HepG2 (cell line): Measurements from ENCODE around the gene NDUFS7. TPM values are rescaled to one million over a fixed set of nuclear protein-coding genes. Genes with fewer than 3 reads are reported as not detected.
A peak's percentile ranks its signal among the peaks of the same experiment; 100 is the strongest.

Experiments used
- EHMT2 ChIP-seq: fragments of 200-600 bp; sonication (generic); IDR thresholded peaks from 2 replicates; pipeline ENCODE4 v1.7.0; 2017; ENCODE audit warnings: antibody characterized with exemption, low read depth, low read length, borderline replicate concordance
- GMEB2 ChIP-seq: IDR thresholded peaks from 2 replicates; pipeline ENCODE4 v1.6.1; 2016; ENCODE audit warnings: missing biosample characterization, missing genetic modification reagents, low read depth
- KDM2A ChIP-seq: sonication (generic); formaldehyde crosslinking; IDR thresholded peaks from 2 replicates; pipeline ENCODE4 v1.4.0; 2020; ENCODE audit warnings: low read depth, missing genetic modification reagents, borderline replicate concordance
- NFATC3 ChIP-seq: sonication (generic); formaldehyde crosslinking; IDR thresholded peaks from 2 replicates; pipeline ENCODE4 v1.5.1; 2020; ENCODE audit warnings: mild to moderate bottlenecking, missing genetic modification reagents
- NR2F1 ChIP-seq, 2 experiments: fragments of 450-650 bp in 1 of 2; formaldehyde crosslinking in 1 of 2; IDR thresholded peaks; 2 replicates each; pipeline versions ENCODE4 v1.5.0 to v1.6.1; 2016 to 2020; ENCODE audit warnings: mild to moderate bottlenecking in 1 of 2, missing compliant biosample characterization in 1 of 2, missing genetic modification reagents in 1 of 2, moderate library complexity in 1 of 2
- PRMT3 ChIP-seq: sonication (generic); formaldehyde crosslinking; IDR thresholded peaks from 2 replicates; pipeline ENCODE4 v1.8.1; 2022; ENCODE audit warnings: low read depth, mild to moderate bottlenecking, moderate library complexity, missing genetic modification reagents, borderline replicate concordance
- SAP130 ChIP-seq: IDR thresholded peaks from 2 replicates; pipeline ENCODE4 v1.6.1; 2016; ENCODE audit warnings: low read depth
- SMAD3 ChIP-seq: sonication (generic); formaldehyde crosslinking; IDR thresholded peaks from 2 replicates; pipeline ENCODE4 v1.4.0; 2020; ENCODE audit warnings: missing genetic modification reagents
- STAG1 ChIP-seq: sonication (generic); formaldehyde crosslinking; IDR thresholded peaks from 2 replicates; pipeline ENCODE4 v1.4.0; 2020; ENCODE audit warnings: missing genetic modification reagents
- TFDP1 ChIP-seq: IDR thresholded peaks from 2 replicates; pipeline ENCODE4 v1.6.1; 2016; ENCODE audit warnings: missing compliant biosample characterization, missing genetic modification reagents, borderline replicate concordance
- THAP7 ChIP-seq: sonication (generic); formaldehyde crosslinking; IDR thresholded peaks from 2 replicates; pipeline ENCODE4 v1.8.1; 2023; ENCODE audit warnings: mild to moderate bottlenecking, missing genetic modification reagents
- ZHX1 ChIP-seq: sonication (generic); formaldehyde crosslinking; IDR thresholded peaks from 2 replicates; pipeline ENCODE4 v1.8.1; 2022; ENCODE audit warnings: low read depth, mild to moderate bottlenecking, missing genetic modification reagents
- ZMYM2 ChIP-seq: sonication (generic); formaldehyde crosslinking; IDR thresholded peaks from 2 replicates; pipeline ENCODE4 v1.8.0; 2022; ENCODE audit warnings: mild to moderate bottlenecking, missing genetic modification reagents
- ZNF234 ChIP-seq: sonication (generic); formaldehyde crosslinking; conservative IDR thresholded peaks from 2 replicates; pipeline ENCODE4 v1.5.1; 2020; ENCODE audit warnings: mild to moderate bottlenecking, missing genetic modification reagents
- ZNF34 ChIP-seq: sonication (generic); formaldehyde crosslinking; IDR thresholded peaks from 2 replicates; pipeline ENCODE4 v1.4.0; 2020; ENCODE audit warnings: mild to moderate bottlenecking, missing genetic modification reagents, borderline replicate concordance
- ZNF512 ChIP-seq: sonication (generic); formaldehyde crosslinking; IDR thresholded peaks from 2 replicates; pipeline ENCODE4 v1.4.0; 2020; ENCODE audit warnings: mild to moderate bottlenecking, missing genetic modification reagents
- ZNF619 ChIP-seq: sonication (generic); formaldehyde crosslinking; IDR thresholded peaks from 2 replicates; pipeline ENCODE4 v1.4.0; 2020; ENCODE audit warnings: mild to moderate bottlenecking, missing genetic modification reagents
- ZSCAN5A ChIP-seq: sonication (generic); formaldehyde crosslinking; IDR thresholded peaks from 2 replicates; pipeline ENCODE4 v1.8.0; 2022; ENCODE audit warnings: mild to moderate bottlenecking, missing genetic modification reagents, borderline replicate concordance
- polyA plus RNA-seq, 8 experiments: library from polyadenylated mRNA; depleted of rRNA in 3 of 8; stranded (reverse) in 7 of 8; unstranded in 1 of 8; fragments of >200 nt; fragmentation: Illumina TruSeq in 4 of 8; extraction: Trizol in 4 of 8; gene quantifications; 2 replicates each; pipeline versions ENCODE4 v1.2.1 to v1.2.3, GENCODE V29; 2011 to 2016; ENCODE audit warnings: low read depth in 4 of 8, missing spikeins in 1 of 8, mixed read lengths in 1 of 8; ENCODE audit not compliant: insufficient read depth in 1 of 8
- total RNA-seq, 5 experiments: library from RNA; depleted of rRNA; stranded (reverse); fragments of >200 nt; fragmentation: Illumina TruSeq; extraction: Trizol; gene quantifications; 2 replicates each; pipeline ENCODE4 v1.2.3, GENCODE V29; 2016; ENCODE audit warnings: low read depth in 1 of 5

NDUFS7 gene
- total and polyA plus RNA-seq, 2 of the 13 experiments (the other 11 are each of a cell fraction or from before 2014, with no cell fraction given): 34.3 to 66.9 TPM

- TF ChIP-seq THAP7 (CRISPR knock-in tag): no peak
- no peak for TF ChIP-seq ZSCAN5A
- no peak for TF ChIP-seq EHMT2
- TF ChIP-seq ZNF34 (CRISPR knock-in tag): no peak
- peak; percentile 46; the same call in 1 of the 2 replicates for TF ChIP-seq ZHX1 (CRISPR knock-in tag)
- no peak for TF ChIP-seq ZNF512 (CRISPR knock-in tag)
- TF ChIP-seq ZNF619: no peak
- no peak for TF ChIP-seq TFDP1 (CRISPR knock-in tag)
- TF ChIP-seq SAP130 (CRISPR knock-in tag): no peak
- TF ChIP-seq STAG1 (CRISPR knock-in tag): no peak
- 0 out of 2 replicates have a peak, but pooled peaks have one; percentile 22 for TF ChIP-seq NFATC3 (CRISPR knock-in tag)
- TF ChIP-seq NR2F1 (CRISPR knock-in tag; IDR thresholded peaks at IDR 0.05): no peak
- peak; percentile 46; the same call in 1 of the 2 replicates for TF ChIP-seq ZNF234
- TF ChIP-seq SMAD3 (CRISPR knock-in tag): no peak
- TF ChIP-seq KDM2A (CRISPR knock-in tag): no peak
- TF ChIP-seq PRMT3: no peak
- TF ChIP-seq ZMYM2 (CRISPR knock-in tag): no peak
- TF ChIP-seq GMEB2: no peak
Observed at GRCh38 chr19:1395194-1396018, 11.7 kb downstream of the NDUFS7 start (continued).
